CD4-positive, alpha-beta T cell treated with Interleukin-21 for 1 hour (primary cell): ENCODE results near the gene IQCE.

Experiments used
- DNase-seq: peaks from one replicate; pipeline ENCODE4 v3.0.0-alpha.2; 2020

The IQCE gene

DNA sequence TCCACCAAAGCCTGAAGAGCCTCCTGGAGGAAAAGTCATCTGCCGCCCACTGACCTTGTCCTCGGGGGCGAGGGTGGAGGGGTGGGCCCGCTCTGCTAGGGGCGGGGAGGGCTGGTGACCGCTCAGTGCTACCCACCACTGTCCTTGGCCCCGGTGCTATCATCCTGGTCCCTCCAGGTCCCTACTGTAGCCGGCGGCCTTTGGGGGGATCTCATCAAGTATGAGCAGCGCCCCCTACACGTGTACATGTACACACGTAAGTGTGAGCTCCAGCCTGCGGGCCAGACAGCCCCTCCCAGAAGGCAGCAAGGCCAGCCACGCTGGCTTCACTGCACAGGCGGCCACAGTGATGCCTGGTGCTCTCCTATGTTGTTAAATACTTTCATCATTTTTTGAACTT lies 92.6 kb downstream of the IQCE start:
- DNase-seq: no peak

DNA sequence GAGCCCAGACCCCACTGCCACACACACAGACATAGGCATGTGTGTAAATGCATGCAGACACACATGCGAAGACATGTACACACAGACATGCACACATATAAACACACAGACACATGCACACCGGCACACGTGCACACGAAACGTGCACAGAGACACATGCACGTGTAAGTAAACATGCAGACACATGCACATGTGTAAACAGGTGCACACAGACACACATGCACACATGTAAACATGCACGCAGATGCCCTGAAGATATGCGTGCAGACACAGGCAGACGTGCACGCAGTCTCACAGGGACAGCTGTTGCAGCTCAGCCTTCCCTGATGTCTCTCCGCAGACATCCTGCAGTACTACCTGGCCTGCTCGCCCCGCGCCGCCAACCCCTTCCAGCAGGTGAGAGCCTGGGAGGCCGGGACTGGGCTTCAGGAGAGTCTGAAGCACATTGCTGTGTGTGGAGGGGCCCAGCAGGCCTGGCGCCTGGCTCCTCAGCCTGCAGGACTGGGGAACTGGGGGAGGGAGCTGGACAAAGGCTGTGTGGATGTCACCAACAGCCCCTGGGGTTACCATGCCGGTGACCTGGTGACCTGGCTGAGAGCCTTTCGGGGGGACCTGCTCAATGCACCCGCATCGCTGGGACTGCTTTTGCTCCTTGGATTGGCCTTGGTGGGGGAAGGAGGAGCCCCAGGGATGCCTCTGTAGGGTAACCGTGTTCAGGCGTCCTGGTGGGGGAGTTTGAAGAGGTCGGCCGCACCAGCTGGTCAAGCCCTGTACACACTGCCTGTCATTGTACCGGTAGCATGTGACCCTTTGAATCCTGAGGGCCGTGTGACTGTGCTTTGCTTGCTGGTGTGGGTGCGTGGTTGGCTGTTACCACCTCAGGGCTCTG lies 93.3 kb downstream of the IQCE start:
- DNase-seq: no peak

DNA sequence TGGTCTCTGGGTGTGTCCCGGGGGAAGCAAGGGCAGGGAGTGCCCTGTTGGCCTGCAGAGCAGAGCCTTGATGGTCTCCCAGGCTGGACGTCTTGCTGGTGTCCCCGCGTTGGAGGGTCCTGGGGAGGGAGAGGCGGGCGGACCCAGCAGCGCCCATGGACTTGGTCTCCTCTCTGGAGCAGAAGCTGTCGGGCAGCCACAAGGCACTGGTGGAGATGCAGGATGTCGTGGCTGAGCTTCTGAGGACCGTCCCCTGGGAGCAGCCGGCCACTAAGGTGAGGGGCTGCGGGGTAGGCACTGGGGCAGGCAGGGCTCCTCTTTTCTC lies 93.9 kb downstream of the IQCE start:
- DNase-seq: no peak

DNA sequence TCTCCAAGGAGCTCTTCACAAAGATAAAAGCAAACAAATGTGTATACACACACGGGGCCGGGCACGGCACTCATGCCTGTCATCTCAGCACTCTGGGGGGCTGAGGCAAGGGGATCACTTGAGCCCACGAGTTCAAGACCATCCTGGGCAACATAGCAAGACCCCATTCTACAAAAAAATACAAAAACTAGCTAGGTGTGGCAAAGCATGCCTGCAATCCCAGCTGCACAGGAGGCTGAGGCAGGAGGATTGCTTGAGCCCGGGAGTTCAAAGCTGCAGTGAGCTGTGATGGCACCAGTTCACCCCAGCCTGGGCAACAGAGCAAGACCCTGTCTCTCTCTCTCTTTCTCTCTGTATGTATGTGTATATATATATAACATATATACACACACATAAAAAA lies 95.3 kb downstream of the IQCE start:
- no peak for DNase-seq

DNA sequence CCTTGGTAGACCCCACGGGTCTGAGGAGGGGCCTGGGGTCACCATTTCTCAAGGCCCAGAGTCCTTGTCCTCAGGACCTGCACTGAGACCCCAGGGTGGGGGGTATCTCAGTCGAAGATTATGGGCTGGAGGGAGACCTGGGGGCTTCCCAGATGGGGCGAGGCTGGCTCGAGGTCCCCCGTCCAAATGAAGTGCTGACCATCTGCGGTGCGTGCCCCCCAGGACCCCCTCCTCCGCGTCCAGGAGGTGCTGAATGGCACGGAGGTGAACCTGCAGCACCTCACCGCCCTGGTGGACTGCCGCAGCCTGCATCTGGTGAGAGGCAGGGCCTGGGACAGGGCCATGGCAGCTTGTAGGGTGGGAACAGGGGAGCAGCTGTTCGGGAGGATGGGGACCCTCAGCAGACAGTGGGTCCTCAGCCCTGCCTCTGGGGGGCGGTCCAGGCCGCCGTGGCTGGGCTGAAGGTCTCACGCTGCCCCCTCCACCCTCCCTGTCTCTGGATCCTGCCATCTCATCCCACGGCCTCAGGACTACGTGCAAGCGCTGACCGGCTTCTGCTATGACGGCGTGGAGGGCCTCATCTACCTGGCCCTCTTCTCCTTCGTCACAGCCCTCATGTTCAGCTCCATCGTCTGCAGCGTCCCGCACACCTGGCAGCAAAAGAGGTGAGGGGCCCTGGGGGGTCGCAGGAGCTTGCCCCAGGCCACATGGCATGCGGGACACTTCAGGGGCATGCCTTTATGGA lies 97.3 kb downstream of the IQCE start:
- DNase-seq: no peak

DNA sequence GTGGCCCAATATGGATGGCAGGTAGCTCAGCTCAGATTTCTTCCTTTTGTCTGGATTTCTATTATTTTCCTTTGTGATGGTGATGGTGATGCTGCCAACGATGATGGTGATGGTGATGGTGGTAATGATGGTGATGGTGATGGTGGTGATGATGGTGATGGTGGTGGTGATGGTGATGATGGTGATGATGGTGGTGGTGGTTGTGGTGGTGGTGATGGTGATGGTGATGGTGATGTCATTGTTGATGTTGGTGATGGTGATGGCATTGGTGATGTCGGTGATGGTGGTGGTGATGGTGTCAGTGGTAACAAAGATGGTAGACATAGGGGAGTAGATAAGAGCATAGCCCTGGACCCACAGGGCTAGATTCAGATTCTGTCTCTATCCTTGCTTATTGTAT lies 98.4 kb downstream of the IQCE start:
- DNase-seq: no peak

DNA sequence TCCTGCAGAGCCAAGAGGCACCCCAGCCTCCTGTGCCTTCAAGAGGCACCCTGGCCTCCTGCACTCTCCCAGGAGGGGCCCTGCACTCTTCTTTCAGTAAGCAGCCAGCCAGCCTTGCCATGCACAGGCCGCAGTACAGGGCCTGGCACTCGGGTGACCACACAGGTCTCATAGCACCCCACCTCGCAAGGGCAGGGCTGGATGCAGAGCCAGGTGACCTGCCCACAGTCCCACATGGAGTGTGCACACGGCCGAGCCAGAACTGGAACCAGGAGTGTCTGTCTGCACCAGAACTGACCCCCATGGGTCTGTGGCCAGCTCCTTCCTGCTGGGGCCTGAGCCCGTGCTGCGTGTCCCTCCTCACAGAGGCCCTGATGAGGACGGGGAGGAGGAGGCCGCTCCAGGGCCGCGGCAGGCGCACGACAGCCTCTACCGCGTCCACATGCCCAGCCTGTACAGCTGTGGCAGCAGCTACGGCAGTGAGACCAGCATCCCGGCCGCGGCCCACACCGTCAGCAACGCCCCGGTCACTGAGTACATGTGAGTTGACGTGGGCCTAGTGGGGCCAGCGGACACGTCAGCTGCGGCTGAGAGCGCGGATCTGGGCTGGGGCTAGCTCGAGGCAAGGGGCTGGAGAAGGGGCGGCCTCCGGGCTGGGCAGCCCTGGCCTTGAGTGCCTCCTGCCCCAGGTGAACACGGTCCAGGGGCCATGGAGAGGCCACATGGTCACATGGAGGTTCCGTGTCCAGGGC lies 99.3 kb downstream of the IQCE start:
- DNase-seq: no peak

DNA sequence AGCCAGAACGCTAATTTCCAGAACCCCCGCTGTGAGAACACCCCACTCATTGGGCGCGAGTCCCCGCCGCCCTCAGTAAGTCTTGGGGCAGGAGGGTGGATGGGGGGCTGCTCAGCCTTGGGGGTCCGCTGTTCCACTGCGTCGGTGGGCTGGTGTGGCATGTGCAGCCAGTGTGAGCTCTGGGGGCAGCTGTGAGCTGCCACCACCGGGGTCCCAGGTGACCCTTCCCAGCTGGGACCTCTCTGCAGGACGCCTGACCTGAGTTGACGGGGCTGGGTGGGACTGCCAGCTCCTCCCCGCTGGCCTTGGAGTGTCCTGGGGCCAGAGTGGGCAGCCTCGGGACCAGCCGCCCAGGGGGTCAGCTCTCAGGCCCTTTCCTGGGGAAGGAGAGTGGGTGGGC lies 100.2 kb downstream of the IQCE start:
- DNase-seq: no peak

DNA sequence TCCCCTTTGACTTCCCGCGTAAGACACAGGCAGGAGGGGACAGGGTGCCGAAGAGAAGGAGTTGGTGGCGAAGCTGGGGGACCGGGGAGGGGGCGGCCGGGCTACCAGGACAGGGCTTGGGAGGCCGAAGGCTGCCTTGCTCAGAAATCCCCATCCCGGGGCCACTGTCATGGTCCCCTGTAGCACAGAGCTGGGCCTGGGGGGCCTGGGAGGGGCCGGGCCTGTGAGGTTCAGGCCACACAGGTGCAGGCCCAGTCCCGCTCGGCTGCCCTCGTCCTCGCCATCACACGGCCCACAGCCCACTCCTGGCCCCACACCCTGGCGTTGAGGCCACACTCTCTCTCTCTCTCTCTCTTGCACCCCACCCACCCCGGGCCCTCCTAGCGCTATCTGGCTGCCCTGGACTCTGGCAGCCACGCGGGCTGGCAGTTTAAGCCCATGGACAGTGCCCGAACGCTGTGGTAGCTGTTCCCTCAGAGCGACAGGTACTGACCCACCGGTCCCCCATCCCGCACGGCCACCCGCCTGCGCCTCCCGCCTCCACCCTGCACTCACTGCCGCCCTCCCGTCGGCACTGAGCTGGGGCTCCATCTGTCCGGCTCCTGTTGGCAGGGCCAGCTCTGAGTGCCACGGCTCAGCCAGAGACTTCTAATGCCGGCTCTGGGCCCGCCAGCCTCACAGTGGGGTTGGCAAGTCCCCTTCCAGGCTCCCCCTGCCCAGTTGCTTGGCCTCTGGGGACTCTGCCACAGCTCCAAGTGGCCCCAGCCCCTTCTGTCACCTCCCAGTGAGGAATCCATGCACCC lies 101.0 kb downstream of the IQCE start:
- no peak for DNase-seq

DNA sequence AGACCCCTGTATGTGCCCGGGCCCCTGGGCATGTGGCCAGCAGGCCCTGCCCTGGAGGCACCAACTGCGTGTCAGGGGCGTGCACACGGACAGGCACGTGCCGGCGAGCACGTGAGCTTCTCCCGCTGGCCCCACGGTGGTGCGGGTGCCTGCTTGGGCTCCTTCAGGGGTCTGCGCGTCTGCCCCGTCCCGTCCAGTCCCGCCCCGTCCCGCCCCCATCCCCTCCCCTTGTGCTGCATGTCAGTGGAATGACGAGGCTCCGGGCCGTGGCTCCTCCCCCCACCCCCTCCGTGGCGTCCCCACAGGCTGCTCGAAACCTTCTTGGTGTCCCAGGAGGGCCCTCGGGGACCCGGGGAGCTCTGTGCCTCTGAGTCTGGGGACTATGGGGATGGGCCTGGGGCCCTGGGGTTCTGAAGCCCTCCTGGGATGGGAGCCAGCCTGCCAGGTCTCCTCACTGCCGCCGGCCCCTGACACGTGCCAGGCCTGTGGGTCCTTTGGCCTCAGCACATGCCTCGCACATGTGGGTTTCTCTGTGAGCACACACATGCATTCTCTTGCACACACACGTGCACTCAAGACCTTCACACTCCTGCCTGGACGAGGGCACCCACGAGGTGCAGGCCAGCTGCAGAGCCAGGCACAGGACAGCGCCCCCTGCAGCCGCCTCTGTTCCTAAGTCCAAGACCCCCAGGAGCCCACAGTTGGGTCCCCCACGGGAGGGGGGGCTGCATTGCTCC lies 101.7 kb downstream of the IQCE start:
- no peak for DNase-seq

DNA sequence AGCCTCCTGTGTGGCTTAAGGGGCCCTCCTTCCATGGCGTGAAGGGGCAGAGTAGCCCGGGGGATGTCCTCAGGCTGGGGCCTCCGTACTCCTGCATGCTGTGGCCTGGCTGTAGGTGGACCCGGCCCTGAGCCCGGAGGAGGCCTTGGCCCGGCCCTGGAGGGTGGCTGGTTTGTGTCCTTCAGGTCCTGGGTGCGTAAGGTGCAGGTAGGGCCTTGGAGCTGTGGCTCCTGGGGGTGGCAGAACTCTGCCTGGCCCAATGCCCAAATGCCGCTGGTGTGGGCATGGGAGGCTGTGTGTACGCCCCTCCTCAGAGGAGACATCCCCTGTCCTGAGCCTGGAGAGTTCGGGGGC lies 102.3 kb downstream of the IQCE start:
- DNase-seq: no peak

DNA sequence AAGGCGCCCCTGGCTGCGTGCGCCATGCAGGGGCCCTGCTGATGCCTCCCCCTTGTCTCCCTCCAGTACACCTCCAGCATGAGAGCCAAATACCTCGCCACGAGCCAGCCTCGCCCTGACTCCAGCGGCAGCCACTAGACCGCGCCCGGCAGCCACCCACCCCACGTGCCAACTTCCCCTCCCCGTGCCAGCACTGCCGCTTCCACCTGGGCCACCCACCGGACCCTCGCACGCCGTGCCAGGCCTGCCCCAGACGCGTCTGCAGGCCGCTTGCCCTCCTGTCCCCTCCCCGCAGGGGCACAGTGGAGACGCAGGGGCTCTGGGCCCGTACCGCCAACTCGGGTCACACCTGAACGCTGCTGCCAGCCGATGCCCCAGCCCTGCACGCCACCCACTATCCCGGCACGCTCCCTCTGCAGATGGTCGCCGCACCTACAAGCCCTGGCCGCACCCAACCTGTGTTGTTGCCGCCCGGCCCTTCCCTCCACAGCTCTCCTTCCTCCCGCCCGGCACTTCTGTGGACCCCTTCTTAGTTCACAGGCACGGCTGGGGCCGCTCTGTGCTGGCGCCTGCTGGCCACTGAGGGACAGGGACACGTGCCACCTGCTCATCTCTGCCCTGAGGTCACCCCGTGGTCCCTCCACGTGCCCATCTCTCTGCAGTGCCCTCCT lies 103.0 kb downstream of the IQCE start:
- no peak for DNase-seq

DNA sequence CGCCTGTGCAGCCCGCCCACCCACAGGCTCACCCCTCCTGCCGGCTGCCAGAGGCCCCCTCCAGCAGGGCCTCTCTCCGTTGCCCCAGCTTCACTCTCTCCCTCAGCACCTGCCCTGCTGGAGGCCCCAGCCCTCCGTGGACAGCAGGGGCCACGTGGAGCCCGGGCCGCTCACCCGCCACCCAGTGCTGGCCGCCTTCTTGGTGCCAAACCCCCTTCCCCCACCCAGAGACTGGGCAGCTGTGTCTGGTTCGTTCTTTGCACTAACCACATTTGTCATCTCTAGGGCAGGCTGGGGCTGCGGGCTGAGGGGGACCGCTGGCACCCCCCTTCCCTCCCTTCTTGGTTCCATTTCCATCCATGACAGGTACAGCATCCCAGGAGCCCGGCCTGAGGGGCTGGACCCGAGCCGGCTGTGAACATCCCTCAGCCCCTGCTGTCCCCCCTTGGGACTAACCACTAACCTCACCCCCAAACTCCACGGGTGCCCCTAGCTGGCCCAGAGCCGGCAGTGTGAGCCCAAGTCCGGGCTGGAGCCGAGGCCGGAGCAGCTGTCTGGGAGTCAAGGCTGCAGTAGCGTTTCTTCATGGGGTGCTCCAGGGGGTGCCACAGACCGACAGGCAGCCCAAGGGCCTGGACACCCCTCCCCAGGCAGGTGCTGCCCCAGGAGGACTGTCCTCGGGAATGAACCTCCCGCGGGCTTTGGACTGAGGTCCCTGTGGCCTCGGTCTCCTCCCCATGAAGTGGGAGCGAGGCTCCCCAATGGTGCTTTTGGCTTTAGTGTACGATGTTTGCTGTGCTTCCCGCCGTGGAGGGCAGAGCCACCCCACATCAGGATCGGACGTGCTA lies 103.7 kb downstream of the IQCE start:
- DNase-seq: no peak

DNA sequence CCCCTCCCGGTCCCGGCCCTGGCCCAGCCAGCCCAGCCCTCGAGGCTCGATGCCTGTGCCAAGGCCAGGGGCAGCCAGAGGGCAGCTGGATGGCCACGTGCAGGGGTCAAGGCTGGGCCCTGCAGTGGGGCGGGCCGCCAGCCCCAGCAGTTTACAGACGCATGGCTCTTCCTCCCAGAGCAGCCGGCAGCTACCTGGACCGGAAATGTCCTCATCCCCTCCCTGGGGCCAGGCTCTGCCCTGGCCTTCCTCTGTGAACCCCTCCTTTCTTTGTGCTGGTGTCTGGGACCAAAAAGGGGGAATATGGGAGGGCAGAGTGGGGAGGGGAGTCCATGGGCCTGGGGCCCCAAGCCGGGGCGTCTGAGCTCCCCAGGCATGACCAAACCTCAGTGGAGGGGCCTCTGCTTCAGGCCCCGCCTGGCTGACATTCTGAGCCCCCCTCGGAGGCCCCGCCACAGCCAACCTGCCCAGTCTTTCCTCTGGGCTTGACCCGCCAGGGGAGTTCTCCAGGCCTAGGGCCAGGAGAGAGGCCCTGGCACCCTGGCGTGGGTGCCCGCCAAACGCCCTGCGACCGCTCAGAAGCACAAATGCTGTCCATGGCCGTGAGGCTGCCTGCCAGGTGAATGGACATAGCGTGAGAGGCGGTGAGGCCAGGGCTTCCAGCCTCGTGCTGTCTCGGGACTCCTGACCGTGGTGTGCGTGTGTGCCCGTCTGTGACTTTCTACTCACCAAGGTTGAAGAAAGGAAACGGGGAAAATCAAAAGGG lies 104.5 kb downstream of the IQCE start:
- DNase-seq: no peak

DNA sequence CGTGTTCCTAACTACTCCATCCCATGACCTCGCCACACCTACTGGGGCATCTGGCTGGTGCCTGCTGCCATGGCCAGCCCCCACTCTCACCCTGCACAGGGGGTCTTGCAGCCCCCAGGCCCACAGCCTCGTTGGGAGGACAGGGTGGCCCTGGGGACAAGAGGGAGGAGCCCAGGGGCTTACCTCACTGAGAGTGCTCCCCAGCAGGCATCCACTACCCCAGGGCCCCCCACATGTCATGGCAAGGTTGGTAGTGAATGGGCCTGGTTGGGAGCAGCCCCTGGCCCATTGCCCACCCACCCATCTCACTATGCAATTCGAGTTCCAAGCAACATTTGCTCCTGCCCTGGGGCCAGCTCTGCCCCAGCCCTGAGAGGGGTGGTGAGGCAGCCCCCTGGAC lies 105.2 kb downstream of the IQCE start:
- no peak for DNase-seq
